ENCODE measurements around the gene ZNF839.

GRCh38 chr14:102356280-102356679, 36.7 kb downstream of the ZNF839 start:
- TF ChIP-seq CTCF (conservative IDR thresholded peaks at IDR 0.05; ENCODE audit: low read depth, low read length) (no peak), MAZ (IDR thresholded peaks at IDR 0.05; ENCODE audit: borderline replicate concordance, low read depth, low read length) (no peak), RCOR1 (IDR thresholded peaks at IDR 0.05; ENCODE audit: insufficient replicate concordance, low read length) (no peak), POLR2A (IDR thresholded peaks at IDR 0.05; ENCODE audit: low read depth, low read length) (no peak), SMC3 (IDR thresholded peaks at IDR 0.05; ENCODE audit: low read depth, low read length) (no peak), RAD21 (IDR thresholded peaks at IDR 0.05; ENCODE audit: low read length) (no peak), ELK1 (IDR thresholded peaks at IDR 0.05; ENCODE audit: borderline replicate concordance, low read depth, low read length) (no peak), RFX5 (IDR thresholded peaks at IDR 0.05; ENCODE audit: low read depth, low read length) (no peak), CEBPB (IDR thresholded peaks at IDR 0.05; ENCODE audit: low read depth, low read length) (no peak), FOS (IDR thresholded peaks at IDR 0.05; ENCODE audit: low read depth, low read length) (no peak), MXI1 (IDR thresholded peaks at IDR 0.05; ENCODE audit: borderline replicate concordance, low read depth, low read length) (no peak), USF2 (IDR thresholded peaks at IDR 0.05; ENCODE audit: low read depth, low read length) (no peak), BHLHE40 (IDR thresholded peaks at IDR 0.05; ENCODE audit: low read depth, low read length) (no peak)

Measured in IMR-90 (cell line).